HUDEP-2 (cell line): Measurements from ENCODE around the gene SEMA4A.

Source experiments
- DNase-seq, 76 experiments: peaks; one replicate each; lab custom pipeline; 2025; ENCODE audit not compliant: unreplicated experiment in 76 of 76; lab: John Stamatoyannopoulos, UW

The SEMA4A gene

DNA sequence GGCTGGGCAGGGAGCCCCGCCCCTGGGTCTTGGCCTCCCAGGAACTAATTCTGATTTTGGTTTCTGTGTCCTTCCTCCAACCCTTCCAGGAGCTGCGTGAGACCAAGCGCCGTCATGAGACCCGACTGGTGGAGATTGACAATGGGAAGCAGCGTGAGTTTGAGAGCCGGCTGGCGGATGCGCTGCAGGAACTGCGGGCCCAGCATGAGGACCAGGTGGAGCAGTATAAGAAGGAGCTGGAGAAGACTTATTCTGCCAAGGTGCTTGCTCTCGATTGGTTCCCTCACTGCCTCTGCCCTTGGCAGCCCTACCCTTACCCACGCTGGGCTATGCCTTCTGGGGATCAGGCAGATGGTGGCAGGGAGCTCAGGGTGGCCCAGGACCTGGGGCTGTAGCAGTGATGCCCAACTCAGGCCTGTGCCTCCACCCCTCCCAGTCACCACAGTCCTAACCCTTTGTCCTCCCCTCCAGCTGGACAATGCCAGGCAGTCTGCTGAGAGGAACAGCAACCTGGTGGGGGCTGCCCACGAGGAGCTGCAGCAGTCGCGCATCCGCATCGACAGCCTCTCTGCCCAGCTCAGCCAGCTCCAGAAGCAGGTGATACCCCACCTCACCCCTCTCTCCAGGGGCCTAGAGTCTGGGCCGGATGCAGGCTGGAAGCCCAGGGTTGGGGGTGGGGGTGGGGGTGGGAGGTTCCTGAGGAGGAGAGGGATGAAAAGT, 18.5 kb upstream of the SEMA4A start:
- no peak for DNase-seq

DNA sequence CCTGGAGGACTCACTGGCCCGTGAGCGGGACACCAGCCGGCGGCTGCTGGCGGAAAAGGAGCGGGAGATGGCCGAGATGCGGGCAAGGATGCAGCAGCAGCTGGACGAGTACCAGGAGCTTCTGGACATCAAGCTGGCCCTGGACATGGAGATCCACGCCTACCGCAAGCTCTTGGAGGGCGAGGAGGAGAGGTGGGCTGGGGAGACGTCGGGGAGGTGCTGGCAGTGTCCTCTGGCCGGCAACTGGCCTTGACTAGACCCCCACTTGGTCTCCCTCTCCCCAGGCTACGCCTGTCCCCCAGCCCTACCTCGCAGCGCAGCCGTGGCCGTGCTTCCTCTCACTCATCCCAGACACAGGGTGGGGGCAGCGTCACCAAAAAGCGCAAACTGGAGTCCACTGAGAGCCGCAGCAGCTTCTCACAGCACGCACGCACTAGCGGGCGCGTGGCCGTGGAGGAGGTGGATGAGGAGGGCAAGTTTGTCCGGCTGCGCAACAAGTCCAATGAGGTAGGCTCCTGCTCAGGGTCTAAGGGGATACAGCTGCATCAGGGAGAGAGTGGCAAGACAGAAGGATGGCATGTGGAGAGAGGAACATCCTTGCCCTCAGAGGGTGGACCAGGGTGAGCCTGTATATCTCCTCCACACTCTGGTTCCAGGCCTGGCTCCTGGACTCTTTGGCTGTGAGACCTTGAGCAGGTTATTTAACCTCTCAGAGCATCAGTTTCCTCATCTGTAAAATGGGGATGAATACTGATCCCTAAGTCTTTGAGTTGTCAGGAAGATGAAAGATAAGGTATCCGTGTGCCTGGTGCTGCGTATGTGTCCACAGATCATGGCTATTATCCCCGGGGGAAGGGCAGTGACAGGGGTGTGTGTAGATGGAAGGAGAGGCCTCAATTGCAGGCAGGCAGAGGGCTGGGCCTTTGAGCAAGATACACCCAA, 17.2 kb upstream of the SEMA4A start:
- DNase-seq, result no peak

- no peak for DNase-seq
Measured at GRCh38 chr1:156136970-156137483, 16.4 kb upstream of the SEMA4A start.

DNA sequence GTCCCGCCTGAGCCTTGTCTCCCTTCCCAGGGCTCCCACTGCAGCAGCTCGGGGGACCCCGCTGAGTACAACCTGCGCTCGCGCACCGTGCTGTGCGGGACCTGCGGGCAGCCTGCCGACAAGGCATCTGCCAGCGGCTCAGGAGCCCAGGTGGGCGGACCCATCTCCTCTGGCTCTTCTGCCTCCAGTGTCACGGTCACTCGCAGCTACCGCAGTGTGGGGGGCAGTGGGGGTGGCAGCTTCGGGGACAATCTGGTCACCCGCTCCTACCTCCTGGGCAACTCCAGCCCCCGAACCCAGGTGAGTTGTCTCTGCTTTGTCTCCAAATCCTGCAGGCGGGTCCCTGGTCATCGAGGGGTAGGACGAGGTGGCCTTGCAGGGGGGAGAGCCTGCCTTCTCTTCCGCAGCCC, 14.9 kb upstream of the SEMA4A start:
- no peak for DNase-seq

DNA sequence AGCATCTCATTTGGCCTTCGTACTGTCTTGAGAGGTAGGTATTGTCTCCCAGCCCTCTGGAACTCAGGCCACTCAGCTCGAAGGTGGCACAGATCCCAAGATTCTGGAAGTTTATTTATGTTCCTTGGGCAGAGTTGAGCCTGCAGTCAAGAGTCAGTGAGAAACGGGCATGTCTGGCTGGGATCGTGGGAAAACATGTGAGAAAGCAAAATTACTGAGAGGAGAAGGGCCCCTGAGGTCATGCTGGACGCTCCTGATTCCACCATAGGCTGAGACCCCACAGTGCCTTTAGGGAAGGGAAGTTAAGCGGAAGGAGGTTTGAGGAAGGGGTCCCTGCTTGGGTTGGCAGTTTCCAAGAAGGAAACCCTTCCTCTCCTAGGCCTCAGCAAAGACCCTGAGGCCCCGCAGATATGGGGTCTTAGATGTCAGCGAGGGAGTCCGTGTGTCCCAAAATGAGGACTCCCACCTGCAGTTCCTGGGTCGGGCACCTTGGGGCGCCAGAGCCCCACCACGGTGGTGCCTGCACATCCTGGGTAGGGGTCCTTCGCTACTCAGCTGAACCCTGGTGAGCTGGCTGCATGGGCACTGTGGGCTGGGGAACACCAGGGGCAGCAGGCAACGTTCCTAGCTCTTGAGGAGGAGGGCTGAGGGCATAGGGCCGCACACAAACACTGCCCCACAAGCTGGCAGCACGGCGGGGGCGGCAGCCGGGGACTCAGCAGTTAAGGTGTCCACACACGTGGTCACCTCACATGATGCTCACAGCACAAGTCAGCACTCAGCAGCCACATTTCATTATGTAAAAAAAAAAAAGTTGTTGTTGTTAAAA, 12.3 kb upstream of the SEMA4A start:
- DNase-seq, result peak in 14 of 76 experiments; percentile 8 to 47 (median 26)

GRCh38 chr1:156143765-156144489, 9.5 kb upstream of the SEMA4A start:
- DNase-seq, result no peak

DNA sequence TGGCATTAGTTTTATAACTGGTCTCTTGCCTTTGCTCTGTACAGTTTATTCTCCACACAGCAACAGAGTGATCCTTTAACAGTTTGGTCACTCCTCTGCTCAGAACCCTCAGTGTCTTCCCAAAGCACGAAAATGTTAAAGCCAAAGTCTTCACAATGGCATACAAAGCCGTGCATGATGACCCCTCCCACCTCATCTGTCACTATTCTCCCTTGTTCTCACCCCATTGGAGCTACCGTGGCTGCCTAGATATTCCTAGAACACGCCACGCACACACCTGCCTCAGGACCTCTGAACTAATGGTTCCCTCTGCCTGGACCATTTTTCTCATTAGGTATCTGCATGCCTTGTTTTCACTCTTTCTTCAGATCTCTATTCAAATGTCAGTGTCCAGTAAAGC, 8.6 kb upstream of the SEMA4A start:
- no peak for DNase-seq

- DNase-seq, result no peak
Measured at GRCh38 chr1:156145650-156146019, 7.8 kb upstream of the SEMA4A start.

- DNase-seq, result peak in 72 of 76 experiments; percentile 17 to 90 (median 69)
Measured at GRCh38 chr1:156146020-156146768, 7.2 kb upstream of the SEMA4A start.

GRCh38 chr1:156146769-156147405, 6.5 kb upstream of the SEMA4A start:
- peak in 4 of 76 experiments; percentile 9 to 25 (median 19) for DNase-seq

DNA sequence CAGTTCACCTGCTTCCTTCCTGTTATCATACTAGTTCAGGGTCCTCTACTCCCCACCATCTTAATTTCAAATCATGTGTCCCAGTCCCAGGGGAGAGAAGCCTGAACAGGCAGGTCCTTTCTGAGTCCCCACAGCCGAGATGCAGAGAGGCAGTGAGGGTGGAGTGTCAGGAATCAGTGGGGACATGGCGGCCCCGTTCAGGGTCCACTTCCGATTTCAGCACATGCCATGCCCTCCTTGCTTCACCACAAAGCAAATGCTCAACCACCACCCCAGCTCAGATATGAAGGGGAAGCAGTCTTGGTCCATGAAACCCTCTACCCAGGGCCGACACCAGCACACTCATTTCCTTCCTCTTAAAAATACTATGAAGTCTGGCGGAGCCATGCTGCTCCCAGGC, 5.2 kb upstream of the SEMA4A start:
- DNase-seq, result no peak

DNA sequence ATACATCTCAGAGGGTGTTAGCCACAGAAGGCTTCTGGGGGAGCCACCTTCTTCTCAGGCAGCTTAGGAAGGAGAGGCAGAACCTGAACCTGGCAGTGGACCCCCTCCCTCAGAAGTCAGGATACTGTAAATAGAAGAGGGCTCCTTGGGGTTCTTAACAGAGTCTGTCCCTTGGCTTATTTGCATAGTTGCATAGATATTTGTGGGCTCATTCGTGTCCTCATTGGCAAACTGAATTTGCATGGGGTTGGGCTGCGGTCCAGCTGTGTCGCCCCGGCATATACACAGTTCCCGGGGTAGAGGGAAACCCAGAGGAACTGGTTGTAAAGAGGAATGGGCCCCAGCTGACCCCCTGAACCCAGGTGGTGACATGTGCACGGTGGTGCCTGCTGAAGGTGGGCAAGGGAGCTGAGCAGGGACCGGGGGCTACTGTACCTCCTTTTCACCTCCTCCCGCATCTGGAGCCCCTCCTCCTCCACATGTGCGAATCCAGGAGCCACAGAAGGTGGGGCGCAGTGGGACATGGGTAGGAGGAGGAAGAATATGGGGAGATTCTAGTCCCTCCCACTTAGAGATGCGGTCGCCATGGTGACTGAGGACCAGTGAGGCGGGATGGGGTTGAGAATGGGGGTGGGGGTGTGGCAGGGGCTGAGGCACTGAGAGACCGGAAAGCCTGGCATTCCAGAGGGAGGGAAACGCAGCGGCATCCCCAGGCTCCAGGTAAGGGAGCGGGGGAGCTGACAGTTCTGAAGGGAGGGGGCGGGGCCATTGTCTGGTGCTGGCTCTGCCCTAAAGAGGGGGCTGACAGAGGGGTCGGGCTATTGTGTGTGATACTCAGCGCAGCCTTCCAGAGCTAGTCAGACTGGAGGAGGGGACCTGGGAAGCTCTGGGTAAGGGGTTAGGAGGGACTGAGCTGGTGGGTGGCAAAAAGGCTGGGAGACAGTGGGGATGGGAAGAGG, 3.7 kb upstream of the SEMA4A start:
- DNase-seq, result no peak

GRCh38 chr1:156150333-156151011, 2.9 kb upstream of the SEMA4A start:
- no peak for DNase-seq

- no peak for DNase-seq
Measured at GRCh38 chr1:156151093-156151688, 2.2 kb upstream of the SEMA4A start.

GRCh38 chr1:156152628-156153027, 757 bp upstream of the SEMA4A start:
- no peak for DNase-seq

DNA sequence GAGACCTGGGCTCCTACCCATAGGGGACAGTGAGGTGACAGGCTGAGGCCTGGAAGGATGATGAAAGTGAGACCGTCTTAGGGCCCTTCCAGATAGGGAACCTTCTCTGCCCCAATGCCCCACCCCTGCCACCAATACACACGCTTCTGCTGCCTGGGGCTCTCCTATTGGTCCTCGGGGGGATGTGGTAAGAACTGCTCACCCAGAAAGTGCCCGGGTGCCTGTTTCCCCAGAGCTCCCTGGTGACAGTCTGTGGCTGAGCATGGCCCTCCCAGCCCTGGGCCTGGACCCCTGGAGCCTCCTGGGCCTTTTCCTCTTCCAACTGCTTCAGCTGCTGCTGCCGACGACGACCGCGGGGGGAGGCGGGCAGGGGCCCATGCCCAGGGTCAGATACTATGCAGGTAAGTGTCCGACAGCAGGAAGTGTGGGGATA, 948 bp downstream of the SEMA4A start:
- DNase-seq, result no peak
